GM19468 (cell line): ENCODE data around the gene ARHGEF4.

Experiments
- ATAC-seq: cut with Tn5 transposase; IDR thresholded peaks from one replicate; pipeline ENCODE4 v1.9.1; 2021; ENCODE audit warnings: mild to moderate bottlenecking, moderate library complexity, moderate number of reproducible peaks; ENCODE audit not compliant: unreplicated experiment; ENCODE audit errors: extremely low read depth

ARHGEF4 gene

DNA sequence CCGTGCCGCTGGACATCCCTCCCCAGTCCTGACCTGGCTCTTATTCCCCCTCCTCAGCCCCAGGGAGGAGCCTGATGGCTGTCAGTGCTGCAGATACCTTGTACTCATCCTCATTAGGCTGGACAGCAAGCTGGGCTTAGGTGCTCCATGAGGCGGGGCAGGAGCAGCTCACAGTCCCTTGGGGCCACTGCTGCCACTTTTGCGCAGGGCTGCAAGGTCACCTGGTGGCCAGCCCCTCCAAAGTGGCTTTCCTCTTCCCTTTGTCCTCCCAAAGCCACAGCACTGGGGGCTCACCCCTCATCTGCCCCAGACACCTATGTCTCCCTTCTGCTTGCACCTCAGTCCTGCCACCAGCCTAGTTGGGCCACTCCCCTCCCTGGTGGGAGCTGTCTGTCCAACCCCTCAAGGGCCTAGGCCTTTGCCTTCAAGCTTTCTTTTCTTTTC, 195.7 kb downstream of the ARHGEF4 start:
- ATAC-seq = no peak

DNA sequence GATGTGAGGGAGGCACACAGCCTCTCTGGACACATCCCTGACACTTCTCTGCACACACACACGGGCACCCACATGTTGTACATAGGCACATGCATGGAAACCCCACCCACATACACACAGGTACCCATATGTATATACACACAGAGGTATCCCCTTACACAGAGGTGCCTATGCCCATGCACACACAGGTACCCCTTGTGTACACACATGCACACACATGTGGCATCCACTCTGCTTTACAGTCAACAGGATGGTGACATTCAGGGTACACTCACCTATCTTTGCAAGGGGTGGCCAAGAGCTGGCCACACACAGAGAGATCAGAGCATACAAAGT, 197.0 kb downstream of the ARHGEF4 start:
- no peak for ATAC-seq

DNA sequence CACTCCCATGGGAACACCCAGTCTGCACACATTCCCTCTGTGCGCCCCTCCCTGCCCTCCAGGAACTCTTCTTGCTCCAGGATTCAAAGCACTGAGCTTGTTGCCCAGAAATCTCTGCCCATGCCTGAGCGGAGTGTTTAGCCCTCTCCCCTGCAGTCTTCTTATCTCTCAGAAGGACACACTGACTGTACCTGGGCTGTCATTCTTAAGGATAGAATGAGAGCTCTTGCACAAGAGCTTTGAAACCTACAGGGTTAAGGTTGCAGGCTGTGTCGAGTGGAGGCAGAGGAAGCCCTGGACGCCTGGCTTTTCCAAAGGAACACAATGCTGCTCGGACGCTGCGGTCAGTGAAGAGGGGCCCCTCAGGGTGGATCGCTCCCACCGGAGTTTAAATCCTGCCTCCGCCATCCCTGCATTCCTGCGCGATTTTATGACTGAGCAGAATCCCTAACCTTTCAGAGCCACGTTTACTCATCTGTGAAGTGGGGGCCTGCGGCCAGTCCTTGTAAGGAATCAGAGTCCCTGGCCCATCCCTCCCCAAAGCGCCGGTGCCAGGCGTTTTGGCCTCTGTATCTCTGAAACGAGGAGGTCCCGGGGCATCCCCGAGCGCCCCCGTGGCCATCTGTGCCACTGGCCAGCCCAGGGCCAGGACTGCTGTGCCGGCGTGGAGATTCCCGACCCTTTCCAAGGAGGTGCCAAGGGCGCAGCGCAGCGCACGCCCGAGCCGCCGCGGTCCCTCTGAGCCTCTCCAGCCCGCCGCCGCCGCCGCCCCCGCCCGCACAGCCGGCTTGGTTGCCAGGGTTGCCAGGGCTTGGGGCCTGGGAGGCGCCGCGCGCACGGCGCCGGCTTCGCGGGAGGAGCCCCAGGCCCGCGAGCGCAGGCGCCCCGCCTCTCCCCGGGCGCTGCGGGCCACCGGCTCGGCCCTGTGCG, 197.7 kb downstream of the ARHGEF4 start:
- ATAC-seq = no peak

DNA sequence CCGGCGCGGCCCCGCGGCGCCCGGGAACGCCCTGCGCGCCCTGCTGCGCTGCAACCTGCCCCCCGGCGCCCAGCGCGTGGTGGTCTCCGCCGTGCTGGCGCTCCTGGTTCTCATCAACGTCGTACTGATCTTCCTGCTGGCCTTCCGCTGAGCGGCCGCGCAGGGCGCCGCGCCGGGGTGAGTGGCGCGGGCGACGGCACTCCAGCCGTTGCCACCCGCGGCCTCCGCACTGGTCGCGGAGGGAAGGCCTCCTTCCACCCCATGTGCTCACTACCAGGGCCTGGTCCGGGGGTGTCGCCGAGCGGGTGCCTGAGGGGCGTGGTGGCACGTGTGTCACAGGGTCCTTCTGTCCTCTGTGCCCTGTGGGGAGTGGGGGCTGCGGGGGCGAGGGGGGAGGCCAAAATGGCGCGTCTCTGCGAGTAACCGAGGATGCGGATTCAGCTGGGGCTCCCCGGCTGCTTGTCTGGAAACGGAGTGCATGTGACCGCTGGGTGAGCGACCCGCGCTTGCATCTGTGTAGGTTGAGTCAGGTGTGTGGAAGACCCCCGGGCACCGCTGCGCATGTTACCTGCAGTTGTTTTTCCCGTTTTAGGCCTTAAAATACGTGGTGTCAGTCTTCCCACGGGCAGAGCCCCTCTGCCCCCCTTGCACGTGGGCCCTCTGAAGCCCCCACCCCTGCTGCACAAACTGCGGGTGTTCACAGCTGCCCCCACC, 198.6 kb downstream of the ARHGEF4 start:
- ATAC-seq = no peak

DNA sequence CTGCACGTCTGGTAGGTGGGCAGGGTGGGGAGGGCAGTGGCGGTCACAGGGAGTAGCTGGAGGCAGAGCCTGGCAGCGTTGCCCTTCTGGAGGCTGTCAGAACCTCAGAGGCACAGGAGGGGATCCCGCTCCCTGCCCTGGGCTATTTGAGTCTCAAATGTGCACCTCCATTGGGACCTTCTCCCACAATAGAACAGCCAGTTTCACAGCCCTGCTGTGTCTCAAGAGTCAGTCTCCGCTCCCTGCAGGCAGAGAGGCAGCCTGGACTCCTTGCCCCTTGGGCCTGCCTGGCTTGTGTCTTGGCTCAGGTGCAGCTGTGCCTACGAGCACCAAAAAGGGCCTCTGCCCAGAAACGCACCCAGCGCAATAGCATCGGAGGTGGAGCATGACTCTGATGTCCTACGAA, 199.1 kb downstream of the ARHGEF4 start:
- ATAC-seq = no peak

DNA sequence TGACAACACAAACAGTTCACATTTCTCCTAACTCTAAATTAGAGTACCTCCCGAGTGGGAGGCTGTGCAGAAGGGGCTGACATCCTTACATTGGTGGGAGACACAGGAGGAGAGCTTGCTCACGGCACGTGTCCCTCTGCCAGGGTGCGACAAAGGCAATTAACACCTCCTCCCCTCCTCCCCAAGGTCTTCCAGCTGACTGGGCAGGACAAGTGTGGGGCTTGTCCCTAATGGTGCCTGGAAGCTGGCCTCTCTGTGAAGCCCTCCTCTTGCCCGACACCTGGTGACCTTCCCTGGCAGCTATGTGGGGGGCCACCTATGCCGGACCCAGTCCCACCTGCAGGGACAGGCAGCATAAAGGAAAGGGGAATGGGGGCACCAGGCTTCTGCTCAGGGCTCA, 199.6 kb downstream of the ARHGEF4 start:
- ATAC-seq = no peak

DNA sequence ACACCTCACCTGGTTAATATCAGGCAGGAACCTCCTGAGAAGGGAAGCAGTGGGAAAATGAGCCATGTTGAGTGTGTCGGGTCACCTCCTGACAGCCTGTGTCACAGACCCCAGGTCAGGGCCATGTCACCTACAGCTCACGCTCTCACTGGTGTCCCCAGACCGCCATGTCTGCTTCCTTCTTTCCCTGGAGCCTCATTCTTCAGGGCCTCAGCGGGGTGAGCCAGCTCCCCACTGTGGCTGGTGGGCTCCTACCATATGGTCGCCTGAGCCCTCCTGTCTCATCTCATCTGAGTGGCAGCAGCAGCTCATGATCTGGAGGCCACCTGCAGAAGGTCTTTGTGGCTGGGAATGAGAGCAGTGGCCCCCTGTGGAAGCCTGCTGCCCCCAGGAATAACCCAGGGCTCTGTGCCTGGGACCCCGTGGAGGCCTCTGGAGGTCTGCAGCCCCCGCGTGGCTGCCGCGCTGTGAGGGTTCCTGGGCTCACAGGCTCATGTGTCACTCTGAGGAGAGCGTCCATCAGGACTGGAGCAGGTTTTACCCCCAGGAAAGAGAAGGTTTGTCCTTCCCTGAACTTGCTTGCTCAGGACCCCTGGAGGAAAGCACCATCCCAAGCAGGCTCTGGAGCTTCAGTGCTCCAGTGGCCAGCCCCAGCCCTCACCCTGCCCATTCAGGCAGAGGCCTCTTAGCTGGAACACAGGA, 200.1 kb downstream of the ARHGEF4 start:
- ATAC-seq = no peak

DNA sequence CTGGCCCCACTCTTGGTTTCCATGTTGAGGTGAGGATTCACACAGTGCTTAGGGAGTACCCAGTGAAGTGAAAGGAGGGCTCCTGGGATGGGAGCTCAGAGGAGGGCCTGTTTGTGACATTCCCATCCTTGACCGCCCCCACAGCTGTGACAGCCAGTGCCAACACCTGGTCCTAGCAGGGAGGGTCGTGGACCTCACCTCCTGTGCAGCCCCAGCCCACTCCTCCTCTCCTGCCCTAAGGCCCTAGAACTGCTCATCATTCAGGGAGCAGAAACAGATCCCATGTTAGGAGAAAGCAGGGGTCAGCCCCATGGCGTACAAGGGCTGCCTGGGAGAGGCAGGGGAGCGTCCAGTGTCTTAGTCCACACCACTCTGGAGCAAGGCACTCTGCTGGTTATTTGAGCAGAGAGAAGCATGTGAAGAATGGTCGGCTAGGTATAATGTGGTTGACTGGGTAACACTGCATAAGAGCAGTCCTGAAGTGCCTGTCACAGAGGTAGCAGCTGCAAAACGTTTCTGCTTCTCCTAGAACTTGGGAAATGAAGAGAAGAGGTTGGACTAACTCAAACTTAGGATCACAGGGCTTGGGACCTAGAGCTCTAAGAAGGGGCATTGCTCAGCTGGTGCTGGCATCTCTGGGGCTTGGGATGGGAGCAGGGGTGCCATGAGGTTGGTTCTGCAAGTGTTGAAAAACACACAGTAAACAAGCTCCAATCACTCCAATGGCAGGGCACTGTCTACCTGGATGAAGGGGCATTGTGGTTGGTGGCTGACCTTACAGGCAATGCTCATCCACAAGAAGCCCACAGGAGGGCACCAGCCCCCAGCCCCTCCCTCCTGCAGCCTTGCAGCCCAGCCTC, 200.9 kb downstream of the ARHGEF4 start:
- no peak for ATAC-seq

DNA sequence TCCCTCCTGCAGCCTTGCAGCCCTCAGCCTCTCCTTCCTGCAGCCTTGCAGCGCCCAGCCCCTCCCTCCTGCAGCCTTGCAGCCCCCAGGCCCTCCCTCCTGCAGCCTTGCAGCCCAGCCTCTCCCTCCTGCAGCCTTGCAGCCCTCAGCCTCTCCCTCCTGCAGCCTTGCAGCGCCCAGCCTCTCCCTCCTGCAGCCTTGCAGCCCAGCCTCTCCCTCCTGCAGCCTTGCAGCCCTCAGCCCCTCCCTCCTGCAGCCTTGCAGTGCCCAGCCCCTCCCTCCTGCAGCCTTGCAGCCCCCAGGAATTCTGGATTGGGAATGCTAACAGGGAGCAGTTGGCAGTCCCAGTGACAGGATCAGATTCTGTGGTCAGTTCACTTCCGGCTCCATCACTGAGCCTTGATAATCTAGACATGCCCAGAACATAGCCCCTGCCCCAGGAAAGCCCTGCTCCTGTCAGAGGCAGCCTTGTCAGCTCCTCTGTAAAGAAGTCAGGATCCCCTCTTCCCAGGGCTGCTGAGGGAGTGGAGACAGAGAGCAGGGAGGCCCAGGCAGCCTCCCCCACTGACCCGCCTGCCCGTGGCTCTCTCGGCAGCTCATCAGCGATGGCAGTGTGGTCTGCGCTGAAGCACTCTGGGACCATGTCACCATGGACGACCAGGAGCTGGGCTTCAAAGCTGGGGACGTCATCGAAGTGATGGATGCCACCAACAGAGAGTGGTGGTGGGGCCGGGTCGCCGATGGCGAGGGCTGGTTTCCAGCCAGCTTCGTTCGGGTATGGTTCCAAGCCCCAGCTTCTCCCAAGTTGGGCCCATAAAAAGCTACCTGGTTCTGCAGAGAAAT, 201.8 kb downstream of the ARHGEF4 start:
- ATAC-seq = no peak

DNA sequence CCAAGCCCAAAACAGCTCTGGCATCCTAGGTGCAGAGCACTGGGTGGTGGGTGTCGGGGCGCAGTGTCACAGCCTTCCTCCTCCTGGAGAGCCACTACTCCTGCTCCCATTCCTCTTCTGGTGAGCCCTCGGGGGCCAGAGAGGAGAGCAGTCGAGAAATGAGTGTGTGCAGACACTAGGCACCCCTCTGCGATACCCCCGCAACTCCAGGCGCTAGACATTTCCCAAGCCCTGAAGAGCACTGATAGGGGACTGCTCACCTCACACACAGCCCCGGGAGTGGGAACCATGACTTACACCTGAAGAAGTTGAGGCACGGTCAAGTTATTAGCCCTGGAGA, 202.4 kb downstream of the ARHGEF4 start:
- no peak for ATAC-seq

DNA sequence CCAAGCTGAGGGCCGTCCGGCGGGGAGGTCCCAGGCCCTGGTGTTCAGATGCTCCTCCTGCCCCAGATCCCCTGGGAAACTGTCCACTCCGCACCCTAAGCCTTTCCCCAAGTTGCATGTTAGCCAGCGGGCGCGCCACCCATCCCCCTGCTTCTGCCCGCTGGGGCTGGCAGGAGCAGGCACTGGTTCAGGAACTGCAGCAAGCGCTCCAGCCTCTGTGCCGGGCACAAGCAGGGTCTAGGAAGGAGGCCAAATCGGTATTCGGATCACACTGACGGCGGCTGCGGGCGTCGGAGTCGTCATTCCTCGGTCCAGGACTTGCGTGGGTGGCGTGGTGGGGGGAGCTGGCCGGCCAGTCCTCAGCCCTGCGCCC, 202.8 kb downstream of the ARHGEF4 start:
- ATAC-seq = no peak

DNA sequence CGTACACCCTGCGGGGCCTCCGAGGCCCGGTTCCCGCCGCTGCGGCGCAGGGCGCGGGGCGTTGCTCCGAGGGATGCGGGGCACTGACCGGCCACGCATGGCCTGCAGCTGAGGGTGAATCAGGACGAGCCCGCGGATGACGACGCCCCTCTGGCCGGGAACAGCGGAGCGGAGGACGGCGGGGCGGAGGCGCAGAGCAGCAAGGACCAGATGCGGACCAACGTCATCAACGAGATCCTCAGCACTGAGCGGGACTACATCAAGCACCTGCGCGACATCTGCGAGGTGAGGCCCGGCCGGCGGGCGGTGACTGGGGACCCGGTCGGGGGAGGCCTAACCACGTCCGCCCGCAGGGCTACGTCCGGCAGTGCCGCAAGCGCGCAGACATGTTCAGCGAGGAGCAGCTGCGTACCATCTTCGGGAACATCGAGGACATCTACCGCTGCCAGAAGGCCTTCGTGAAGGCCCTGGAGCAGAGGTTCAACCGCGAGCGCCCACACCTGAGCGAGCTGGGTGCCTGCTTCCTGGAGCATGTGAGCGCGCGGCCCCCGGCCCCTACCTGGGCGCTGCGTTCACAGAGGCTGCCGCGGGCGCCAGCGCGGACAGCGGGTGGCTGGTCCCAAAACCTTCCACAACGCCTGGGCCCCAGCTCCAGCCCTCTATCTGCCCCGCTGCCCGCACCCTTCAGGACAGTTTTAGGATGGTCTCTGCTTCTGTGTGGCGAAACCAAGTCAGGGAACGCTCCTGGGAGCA, 203.4 kb downstream of the ARHGEF4 start:
- ATAC-seq = no peak

DNA sequence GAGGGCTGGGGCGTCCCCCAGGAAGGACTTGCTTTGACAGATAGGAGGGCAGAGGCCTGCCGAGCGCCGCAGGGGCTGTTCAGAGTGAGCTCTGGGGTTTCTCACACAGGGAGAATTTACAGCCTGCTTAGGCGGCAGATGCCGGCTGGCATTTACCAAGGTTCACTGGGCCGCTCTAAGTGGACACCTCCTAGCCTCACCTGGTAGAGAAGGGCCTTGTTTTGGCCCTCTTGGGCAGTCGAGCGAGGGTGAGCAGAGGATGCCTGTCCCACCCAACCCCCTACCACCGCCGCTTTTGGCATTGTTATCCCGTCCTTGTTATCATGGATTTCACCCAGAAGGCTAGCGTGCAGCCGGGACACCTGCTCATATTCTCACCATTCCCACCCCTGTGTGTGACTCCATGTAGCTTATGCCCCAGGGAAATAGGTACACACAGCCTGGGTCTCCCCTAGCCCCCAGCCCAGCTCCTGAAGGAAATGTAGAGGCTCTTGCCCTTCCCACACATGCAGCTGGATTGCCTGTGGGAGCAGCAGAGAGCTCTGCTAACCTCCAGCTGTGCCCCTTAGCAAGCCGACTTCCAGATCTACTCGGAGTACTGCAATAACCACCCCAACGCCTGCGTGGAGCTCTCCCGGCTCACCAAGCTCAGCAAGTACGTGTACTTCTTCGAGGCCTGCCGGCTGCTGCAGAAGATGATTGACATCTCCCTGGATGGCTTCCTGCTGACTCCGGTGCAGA, 204.1 kb downstream of the ARHGEF4 start:
- ATAC-seq = no peak

DNA sequence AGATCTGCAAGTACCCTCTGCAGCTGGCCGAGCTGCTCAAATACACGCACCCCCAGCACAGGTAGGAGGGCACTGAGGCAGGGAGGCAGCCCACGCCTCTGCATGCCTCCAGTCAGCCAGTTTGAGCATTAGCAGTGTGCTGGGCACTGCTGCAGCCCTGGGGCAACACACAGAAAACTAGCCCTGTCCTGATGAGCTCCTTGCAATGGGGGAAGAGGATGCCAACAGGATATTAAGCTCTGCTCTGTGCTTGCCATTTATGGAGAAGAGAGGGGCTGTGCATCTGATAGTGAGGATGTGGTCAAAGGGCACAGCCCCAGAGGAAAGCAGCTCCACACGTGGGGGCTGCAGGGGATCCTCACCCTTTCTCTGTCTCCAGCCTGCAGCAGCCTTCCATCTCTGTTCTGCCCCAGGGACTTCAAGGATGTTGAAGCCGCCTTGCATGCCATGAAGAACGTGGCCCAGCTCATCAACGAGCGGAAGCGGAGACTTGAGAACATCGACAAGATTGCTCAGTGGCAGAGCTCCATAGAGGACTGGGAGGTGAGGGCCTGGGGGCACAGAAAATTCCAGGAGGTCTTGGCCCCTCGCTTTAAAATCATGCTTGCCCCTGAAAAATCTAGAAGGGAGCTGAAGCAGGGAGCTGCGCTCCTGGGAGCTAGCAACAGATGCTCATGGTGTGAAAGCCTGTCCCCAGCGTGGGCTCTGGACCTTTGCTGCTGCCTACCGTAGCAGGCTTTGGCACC, 204.9 kb downstream of the ARHGEF4 start:
- no peak for ATAC-seq

DNA sequence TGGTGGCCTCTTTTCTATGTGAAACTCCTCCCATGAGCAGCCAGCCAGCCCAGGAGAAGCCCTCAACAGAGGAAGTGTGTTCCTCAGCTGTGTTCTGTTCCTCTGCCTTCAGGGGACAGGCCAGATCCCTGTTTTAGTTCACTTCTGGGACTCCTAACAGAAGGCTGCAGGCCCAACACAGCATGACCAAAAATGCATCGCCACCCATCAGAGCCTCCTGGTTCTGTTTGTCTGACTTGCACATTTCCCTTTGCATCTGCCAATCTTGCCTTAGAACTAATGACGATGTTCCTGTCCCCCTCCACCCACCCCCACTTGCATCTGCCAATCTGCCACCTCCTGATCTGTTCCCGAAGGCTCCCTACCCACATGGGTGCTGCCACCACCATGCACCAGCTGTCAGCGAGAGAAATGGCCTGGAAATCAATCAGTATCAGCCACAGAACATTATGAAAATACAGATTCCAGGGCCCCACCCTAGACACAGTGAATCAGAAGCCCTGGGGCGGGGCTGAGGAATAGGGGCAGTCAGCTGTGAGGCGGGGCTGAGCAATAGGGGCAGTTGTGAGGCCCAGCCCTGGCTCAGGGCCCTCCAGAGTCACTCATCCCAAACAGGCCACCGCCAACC, 205.5 kb downstream of the ARHGEF4 start:
- ATAC-seq = no peak

DNA sequence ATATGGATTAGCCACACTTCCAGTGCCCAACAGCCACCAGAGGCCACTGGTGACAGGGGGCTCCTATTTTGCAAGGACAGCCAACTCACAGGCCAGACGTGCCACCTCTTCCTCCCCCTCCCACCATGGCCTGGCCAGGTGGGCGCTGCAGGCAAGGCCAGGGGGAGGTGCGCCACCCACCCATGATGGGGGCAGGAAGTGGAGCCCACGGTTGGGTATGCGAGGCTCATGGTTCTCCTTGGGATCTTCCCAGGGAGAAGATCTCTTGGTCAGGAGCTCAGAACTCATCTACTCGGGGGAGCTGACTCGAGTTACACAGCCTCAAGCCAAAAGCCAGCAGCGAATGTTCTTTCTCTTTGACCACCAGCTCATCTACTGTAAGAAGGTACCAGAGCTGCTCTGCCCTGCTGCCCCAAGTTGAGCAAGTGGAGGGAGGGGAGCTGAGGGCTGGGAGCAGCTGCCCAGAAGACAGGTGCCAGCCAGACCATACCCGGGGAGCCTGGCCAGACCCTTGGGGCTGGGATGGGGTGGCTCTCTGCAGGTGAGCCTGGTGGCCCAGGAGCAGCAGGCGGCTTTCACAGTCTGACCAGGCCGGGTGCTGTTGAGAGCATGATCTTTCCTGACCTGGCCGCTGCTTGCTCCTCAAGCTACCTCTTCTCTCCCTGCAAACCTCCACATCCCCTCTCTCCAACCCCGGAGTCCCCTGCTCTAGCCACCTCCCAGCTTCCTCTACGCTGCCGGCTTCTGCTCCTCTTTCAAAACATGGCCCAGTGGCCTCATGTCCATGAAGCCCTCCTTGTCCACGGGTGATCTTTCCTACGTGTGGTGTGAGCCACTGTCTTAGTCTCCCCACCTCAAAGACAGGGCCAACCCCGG, 206.7 kb downstream of the ARHGEF4 start:
- no peak for ATAC-seq
